Endodermal cell (in vitro differentiated cells): ENCODE measurements around the gene KCNB1. TPM values are rescaled to one million over a fixed set of nuclear protein-coding genes. Genes with fewer than 3 reads are reported as not detected.

ENCODE experiments used
- DNase-seq: peaks from one replicate; pipeline ENCODE4 v3.0.0-alpha.2; 2017
- H3K27ac ChIP-seq: 2 replicates; pipeline ENCODE4 v1.5.1; 2013; ENCODE audit warnings: mild to moderate bottlenecking, low read depth, low read length, moderate library complexity
- H3K27me3 ChIP-seq: 2 replicates; pipeline ENCODE4 v1.6.1; 2013; ENCODE audit warnings: mild to moderate bottlenecking, low read length, moderate library complexity; ENCODE audit not compliant: insufficient read depth, control insufficient read depth, poor library complexity, severe bottlenecking
- H3K36me3 ChIP-seq: 2 replicates; pipeline ENCODE4 v1.7.0; 2013; ENCODE audit warnings: mild to moderate bottlenecking, low read length, moderate library complexity; ENCODE audit not compliant: control insufficient read depth, insufficient read depth
- H3K4me1 ChIP-seq: one replicate; pipeline ENCODE4 v1.7.0; 2013; ENCODE audit warnings: low read length; ENCODE audit not compliant: control insufficient read depth, insufficient read depth
- H3K4me3 ChIP-seq: 2 replicates; pipeline ENCODE4 v1.5.1; 2013; ENCODE audit warnings: mild to moderate bottlenecking, low read length, moderate library complexity
- H3K9ac ChIP-seq: 2 replicates; pipeline ENCODE4 v1.6.1; 2013; ENCODE audit warnings: mild to moderate bottlenecking, low read length, moderate library complexity; ENCODE audit not compliant: poor library complexity, severe bottlenecking; ENCODE audit errors: extremely low read depth
- H3K9me3 ChIP-seq: 2 replicates; pipeline ENCODE4 v1.6.1; 2013; ENCODE audit warnings: mild to moderate bottlenecking, low read length, moderate library complexity; ENCODE audit not compliant: control insufficient read depth
- H3K27ac Mint-ChIP-seq: 2 replicates; pipeline ENCODE4 v1.8.0; 2020; ENCODE audit warnings: mixed read lengths
- H3K27me3 Mint-ChIP-seq: 2 replicates; pipeline ENCODE4 v1.8.0; 2021; ENCODE audit warnings: mild to moderate bottlenecking, mixed read lengths; ENCODE audit not compliant: insufficient read depth
- H3K36me3 Mint-ChIP-seq: 2 replicates; pipeline ENCODE4 v1.8.0; 2020; ENCODE audit warnings: low read depth, mixed read lengths
- H3K4me1 Mint-ChIP-seq: 2 replicates; pipeline ENCODE4 v1.8.0; 2020; ENCODE audit warnings: mixed read lengths
- H3K4me3 Mint-ChIP-seq: 2 replicates; pipeline ENCODE4 v1.8.0; 2020; ENCODE audit warnings: mild to moderate bottlenecking, moderate library complexity, mixed read lengths
- H3K9me3 Mint-ChIP-seq: 2 replicates; pipeline ENCODE4 v1.8.0; 2020; ENCODE audit warnings: mild to moderate bottlenecking, mixed read lengths
- WGBS, 2 experiments: methylation state at CpG; one replicate each; pipeline versions ENCODE4 v1.1.5 to v1.1.7; 2013; ENCODE audit warnings: missing lambda C conversion rate in 2 of 2, mixed read lengths in 1 of 2; ENCODE audit not compliant: insufficient coverage in 1 of 2, insufficient read length in 1 of 2; 5-methylcytosine and 5-hydroxymethylcytosine counted together
- total RNA-seq, 2 donors: library from RNA; stranded (reverse); fragmentation: NEBNext Ultra II Directional in 1 of 2; extraction: Animal tissue kit (Norgen Biotek cat#: 25700) in 1 of 2; gene quantifications; 2 replicates in 1 of 2; 3 replicates in 1 of 2; pipeline ENCODE4 v1.2.1, GENCODE V29; 2021
- TF ChIP-seq, protein P1 (sequence below): fragments of 200-600 bp; sonication (generic); conservative IDR thresholded peaks from 2 replicates; pipeline ENCODE4 v1.5.0; 2021; ENCODE audit warnings: antibody characterized with exemption, mild to moderate bottlenecking

Gene KCNB1
- total RNA-seq, 2 donors from 2014 or later: 0.46 to 0.84 TPM

DNA sequence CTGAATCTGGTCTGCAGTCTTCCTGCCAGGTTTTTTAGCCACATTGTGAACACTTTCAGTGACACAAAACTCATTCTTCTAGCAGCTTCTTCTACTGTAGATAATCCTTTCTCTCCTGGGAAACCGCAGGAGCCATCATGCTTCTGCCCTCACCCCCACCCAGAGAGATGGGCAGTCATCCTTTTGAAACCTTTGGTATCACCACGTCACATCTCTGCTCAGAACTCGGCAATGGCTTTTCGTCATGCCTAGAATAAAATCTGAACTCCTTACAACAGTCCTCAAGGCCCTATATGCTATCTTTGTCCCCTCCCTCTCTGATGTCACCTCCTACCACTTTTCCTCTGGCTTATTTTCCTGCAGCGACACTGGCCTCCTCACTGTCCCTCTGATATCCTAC lies 158.2 kb downstream of the KCNB1 start:
- Mint-ChIP-seq H3K9me3 (no peaks in the 10 kb centered on the region), H3K4me1 (peaks cover 16% of the 10 kb centered on the region), H3K4me3 (no peak overlapping the region), H3K27me3 (peaks cover 14% of the 10 kb centered on the region), H3K27ac (no peak overlapping the region), H3K36me3 (no peaks in the 10 kb centered on the region)
- TF ChIP-seq, protein P1, sequence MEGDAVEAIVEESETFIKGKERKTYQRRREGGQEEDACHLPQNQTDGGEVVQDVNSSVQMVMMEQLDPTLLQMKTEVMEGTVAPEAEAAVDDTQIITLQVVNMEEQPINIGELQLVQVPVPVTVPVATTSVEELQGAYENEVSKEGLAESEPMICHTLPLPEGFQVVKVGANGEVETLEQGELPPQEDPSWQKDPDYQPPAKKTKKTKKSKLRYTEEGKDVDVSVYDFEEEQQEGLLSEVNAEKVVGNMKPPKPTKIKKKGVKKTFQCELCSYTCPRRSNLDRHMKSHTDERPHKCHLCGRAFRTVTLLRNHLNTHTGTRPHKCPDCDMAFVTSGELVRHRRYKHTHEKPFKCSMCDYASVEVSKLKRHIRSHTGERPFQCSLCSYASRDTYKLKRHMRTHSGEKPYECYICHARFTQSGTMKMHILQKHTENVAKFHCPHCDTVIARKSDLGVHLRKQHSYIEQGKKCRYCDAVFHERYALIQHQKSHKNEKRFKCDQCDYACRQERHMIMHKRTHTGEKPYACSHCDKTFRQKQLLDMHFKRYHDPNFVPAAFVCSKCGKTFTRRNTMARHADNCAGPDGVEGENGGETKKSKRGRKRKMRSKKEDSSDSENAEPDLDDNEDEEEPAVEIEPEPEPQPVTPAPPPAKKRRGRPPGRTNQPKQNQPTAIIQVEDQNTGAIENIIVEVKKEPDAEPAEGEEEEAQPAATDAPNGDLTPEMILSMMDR: no peak
- H3K4me1 ChIP-seq: no peaks in the 10 kb centered on the region
- peaks cover 8% of the 10 kb centered on the region for H3K27me3 ChIP-seq
- no peaks in the 10 kb centered on the region for H3K9me3 ChIP-seq
- H3K9ac ChIP-seq: no peak overlapping the region
- no peak overlapping the region for H3K27ac ChIP-seq
- no peaks in the 10 kb centered on the region for H3K36me3 ChIP-seq
- WGBS, 2 experiments: 84 to 92% methylated on average over 5 of the region's 5 CpGs
- DNase-seq: no peak
- no peak overlapping the region for H3K4me3 ChIP-seq

DNA sequence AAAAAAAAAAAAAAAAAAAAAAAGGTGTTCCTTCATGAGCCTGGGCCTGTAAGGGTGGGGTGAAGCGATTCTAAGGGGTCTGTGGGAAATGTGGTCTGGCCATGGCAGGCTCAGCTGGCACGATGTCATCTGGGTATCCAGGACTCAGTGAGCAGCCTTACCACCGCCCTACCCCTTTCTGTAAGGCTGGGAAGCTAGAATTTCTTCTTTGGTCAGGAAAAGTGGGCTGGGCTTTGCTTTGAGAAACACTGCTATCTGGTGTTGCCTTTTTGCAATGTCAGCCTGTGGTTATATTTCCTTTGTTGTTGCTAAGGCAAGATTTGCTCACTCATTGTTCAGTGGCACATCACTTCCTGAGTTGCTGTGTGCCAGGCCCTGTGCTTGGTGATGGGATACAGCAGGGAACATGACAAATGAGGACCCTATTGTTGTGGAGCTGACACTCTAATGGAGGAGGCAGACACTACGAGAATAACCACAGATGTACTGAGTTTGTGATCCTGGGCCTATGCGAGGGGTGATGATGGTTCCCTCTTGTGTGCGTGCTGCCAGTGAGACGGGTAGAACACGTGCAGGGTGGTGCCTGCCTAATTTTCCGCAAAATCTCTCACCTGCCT lies 158.7 kb downstream of the KCNB1 start:
- H3K9ac ChIP-seq: no peak overlapping the region
- Mint-ChIP-seq H3K27ac (peak overlapping the region; percentile 53), H3K4me1 (peaks cover 20% of the 10 kb centered on the region), H3K9me3 (no peaks in the 10 kb centered on the region), H3K27me3 (peaks cover 20% of the 10 kb centered on the region), H3K4me3 (no peak overlapping the region), H3K36me3 (no peaks in the 10 kb centered on the region)
- H3K27ac ChIP-seq: no peak overlapping the region
- H3K27me3 ChIP-seq: peaks cover 14% of the 10 kb centered on the region
- no peak overlapping the region for H3K4me3 ChIP-seq
- peak; percentile 75 for DNase-seq
- 88 to 89% methylated on average over 8 to 9 of the region's 9 CpGs for WGBS, 2 experiments
- no peaks in the 10 kb centered on the region for H3K4me1 ChIP-seq
- no peaks in the 10 kb centered on the region for H3K9me3 ChIP-seq
- TF ChIP-seq, protein P1: peak; percentile 15
- H3K36me3 ChIP-seq: no peaks in the 10 kb centered on the region

DNA sequence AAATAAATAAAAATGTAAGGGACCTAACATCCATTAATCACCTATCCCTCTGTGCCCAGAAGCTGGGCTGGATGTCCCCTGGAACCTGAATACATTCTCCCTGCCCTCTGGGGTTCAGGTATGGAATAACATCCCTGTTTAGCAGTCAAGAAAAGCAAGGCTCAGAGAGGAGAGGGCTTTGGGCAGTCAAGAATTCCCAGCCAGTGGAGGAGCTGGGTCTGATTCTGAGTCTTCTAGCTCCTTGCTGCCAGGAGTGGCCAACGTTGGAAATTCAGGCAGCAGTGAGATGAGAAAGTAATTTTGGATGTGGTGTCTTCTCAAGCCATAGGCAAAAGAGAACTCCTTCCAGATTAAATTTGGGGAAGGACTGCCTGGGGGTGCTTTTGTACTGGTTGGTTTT lies 162.0 kb downstream of the KCNB1 start:
- no peak overlapping the region for H3K27ac ChIP-seq
- H3K4me1 Mint-ChIP-seq: peaks cover 24% of the 10 kb centered on the region
- 0% methylated on average over 1 of the region's 1 CpG for WGBS, 2 experiments
- H3K4me1 ChIP-seq: no peaks in the 10 kb centered on the region
- no peak overlapping the region for H3K4me3 Mint-ChIP-seq
- no peak overlapping the region for H3K9ac ChIP-seq
- DNase-seq: peak; percentile 91
- TF ChIP-seq, protein P1: peak; percentile 74
- peaks cover 43% of the 10 kb centered on the region for H3K27me3 ChIP-seq
- H3K9me3 ChIP-seq: peaks cover 9% of the 10 kb centered on the region
- H3K36me3 ChIP-seq: no peaks in the 10 kb centered on the region
- H3K9me3 Mint-ChIP-seq: no peaks in the 10 kb centered on the region
- no peak overlapping the region for H3K4me3 ChIP-seq
- H3K27ac Mint-ChIP-seq: no peak overlapping the region
- H3K27me3 Mint-ChIP-seq: peaks cover 53% of the 10 kb centered on the region
- H3K36me3 Mint-ChIP-seq: no peaks in the 10 kb centered on the region
